NOMO-1 treated with DMSO at 0.1 percent for 48 hours (cell line): ENCODE measurements around the gene MED13L.
"Not testable (repeated sequence)": the region's sequence is repeated elsewhere in the genome, so short reads cannot be mapped to it uniquely, and the experiment has no call there.

Experiments
- DNase-seq: peaks from one replicate; lab custom pipeline; 2025; ENCODE audit not compliant: unreplicated experiment; lab: John Stamatoyannopoulos, UW

The MED13L gene

GRCh38 chr12:116303929-116304328 lies 26.4 kb upstream of the MED13L start:
- DNase-seq = peak; percentile 85

GRCh38 chr12:116303066-116303465 lies 25.6 kb upstream of the MED13L start:
- no peak for DNase-seq

- DNase-seq = peak; percentile 42
Measured at GRCh38 chr12:116302166-116303058, 24.9 kb upstream of the MED13L start.

GRCh38 chr12:116301621-116302020 lies 24.1 kb upstream of the MED13L start:
- no peak for DNase-seq

- DNase-seq = no peak
Measured at GRCh38 chr12:116299665-116300328, 22.3 kb upstream of the MED13L start.

- DNase-seq = peak; percentile 46
Measured at GRCh38 chr12:116299064-116299463, 21.6 kb upstream of the MED13L start.

GRCh38 chr12:116298578-116298977 lies 21.1 kb upstream of the MED13L start:
- no peak for DNase-seq

GRCh38 chr12:116297224-116297834 lies 19.8 kb upstream of the MED13L start:
- DNase-seq = no peak

GRCh38 chr12:116295327-116296263 lies 18.1 kb upstream of the MED13L start:
- no peak for DNase-seq

GRCh38 chr12:116294454-116295165 lies 17.1 kb upstream of the MED13L start:
- DNase-seq = no peak

- no peak for DNase-seq
Measured at GRCh38 chr12:116293687-116294453, 16.4 kb upstream of the MED13L start.

GRCh38 chr12:116291218-116291617 lies 13.7 kb upstream of the MED13L start:
- no peak for DNase-seq

- no peak for DNase-seq
Measured at GRCh38 chr12:116288735-116289134, 11.2 kb upstream of the MED13L start.

GRCh38 chr12:116287842-116288301 lies 10.4 kb upstream of the MED13L start:
- DNase-seq = no peak

- DNase-seq = peak; percentile 93
Measured at GRCh38 chr12:116284396-116284795, 6.9 kb upstream of the MED13L start.

GRCh38 chr12:116283881-116284280 lies 6.4 kb upstream of the MED13L start:
- not testable (repeated sequence) for DNase-seq

GRCh38 chr12:116282371-116283286 lies 5.1 kb upstream of the MED13L start:
- DNase-seq = peak; percentile 63

- DNase-seq = peak; percentile 78
Measured at GRCh38 chr12:116280595-116281290, 3.2 kb upstream of the MED13L start.
